Cardiac muscle cell (in vitro differentiated cells and primary cell): ENCODE measurements around the gene C6orf141. TPM values are rescaled to one million over a fixed set of nuclear protein-coding genes. Genes with fewer than 3 reads are reported as not detected.

Source experiments
- DNase-seq, 2 donors: peaks; one replicate each; pipeline versions ENCODE4 v3.0.0 to v3.0.0-alpha.2; 2010 to 2017; ENCODE audit warnings: low read depth in 1 of 2, low spot score in 1 of 2
- H3K27ac ChIP-seq: fragments of 200-600 bp; sonication (generic); 2 replicates; pipeline ENCODE4 v1.5.1; 2016
- H3K27me3 ChIP-seq: fragments of 200-600 bp; sonication (generic); 2 replicates; pipeline ENCODE4 v1.6.0; 2016; ENCODE audit warnings: control low read depth
- H3K36me3 ChIP-seq: fragments of 200-600 bp; sonication (generic); 2 replicates; pipeline ENCODE4 v1.5.1; 2016; ENCODE audit warnings: control low read depth
- H3K4me1 ChIP-seq: fragments of 200-600 bp; sonication (generic); 2 replicates; pipeline ENCODE4 v1.8.1; 2017; ENCODE audit warnings: low read depth, mild to moderate bottlenecking, mixed run types
- H3K4me3 ChIP-seq: fragments of 200-600 bp; sonication (generic); 2 replicates; pipeline ENCODE4 v1.5.1; 2016; ENCODE audit warnings: mild to moderate bottlenecking
- H3K9me3 ChIP-seq: fragments of 200-600 bp; sonication (generic); 2 replicates; pipeline ENCODE4 v1.5.1; 2017; ENCODE audit warnings: low read depth, mild to moderate bottlenecking, control low read depth
- CTCF ChIP-seq: IDR thresholded peaks from 2 replicates; pipeline ENCODE4 v1.5.1; 2012; ENCODE audit warnings: low read depth, mild to moderate bottlenecking, low read length
- polyA plus RNA-seq: library from polyadenylated mRNA; unstranded; fragments of >200 nt; fragmentation: Nextera tagmentation; extraction: Ambion mirVana; gene quantifications from 2 replicates; pipeline ENCODE4 v1.2.1, GENCODE V29; 2016
- total RNA-seq: library from RNA; depleted of rRNA; stranded (reverse); fragments of >200 nt; gene quantifications from 2 replicates; pipeline ENCODE4 v1.2.3, GENCODE V29; 2016

The C6orf141 gene
- 0.54 TPM in 1 of 2 replicates, not detected in the other for total RNA-seq
- polyA plus RNA-seq, result 0.67 and 0.98 TPM in 2 replicates

- H3K27ac ChIP-seq, result no peak within 1 kb of the TSS
- H3K27me3 ChIP-seq, result peaks cover 58% of the 10 kb centered on the region
- peak; percentile 34 to 37 for DNase-seq
- H3K4me1 ChIP-seq, result peaks cover 13% of the 10 kb centered on the region
- no peaks in the 10 kb centered on the region for H3K36me3 ChIP-seq
- no peak for TF ChIP-seq CTCF
- no peaks in the 10 kb centered on the region for H3K9me3 ChIP-seq
- peak within 1 kb of the TSS; percentile 22 for H3K4me3 ChIP-seq
Observed at GRCh38 chr6:49550492-49551077, at the start of gene C6orf141. Gene C6orf141, plus strand, starts transcription at chr6:49550668. Its CDS starts 125 bp downstream, at chr6:49550793.

- no peak overlapping the region for H3K27ac ChIP-seq
- TF ChIP-seq CTCF, result no peak
- no peaks in the 10 kb centered on the region for H3K9me3 ChIP-seq
- H3K4me1 ChIP-seq, result no peaks in the 10 kb centered on the region
- H3K27me3 ChIP-seq, result no peaks in the 10 kb centered on the region
- H3K36me3 ChIP-seq, result no peaks in the 10 kb centered on the region
- H3K4me3 ChIP-seq, result no peak overlapping the region
- DNase-seq, result no peak
Observed at GRCh38 chr6:49504666-49505065, 45.8 kb upstream of the C6orf141 start.

- H3K4me3 ChIP-seq, result no peak overlapping the region
- H3K9me3 ChIP-seq, result no peaks in the 10 kb centered on the region
- TF ChIP-seq CTCF, result no peak
- H3K27ac ChIP-seq, result no peak overlapping the region
- H3K4me1 ChIP-seq, result no peaks in the 10 kb centered on the region
- no peaks in the 10 kb centered on the region for H3K36me3 ChIP-seq
- no peaks in the 10 kb centered on the region for H3K27me3 ChIP-seq
- DNase-seq, result no peak
Observed at GRCh38 chr6:49506569-49507111, 43.8 kb upstream of the C6orf141 start.

GRCh38 chr6:49509342-49509741 is 41.1 kb upstream of the C6orf141 start:
- H3K27me3 ChIP-seq, result no peaks in the 10 kb centered on the region
- no peak for TF ChIP-seq CTCF
- H3K4me3 ChIP-seq, result no peak overlapping the region
- no peak for DNase-seq
- no peaks in the 10 kb centered on the region for H3K4me1 ChIP-seq
- no peaks in the 10 kb centered on the region for H3K9me3 ChIP-seq
- no peaks in the 10 kb centered on the region for H3K36me3 ChIP-seq
- H3K27ac ChIP-seq, result no peak overlapping the region

- Histone ChIP-seq H3K27ac (no peak overlapping the region), H3K9me3 (no peaks in the 10 kb centered on the region), H3K27me3 (no peaks in the 10 kb centered on the region), H3K4me1 (no peaks in the 10 kb centered on the region), H3K4me3 (no peak overlapping the region), H3K36me3 (no peaks in the 10 kb centered on the region)
- no peak for TF ChIP-seq CTCF
- no peak for DNase-seq
Observed at GRCh38 chr6:49513153-49513989, 37.1 kb upstream of the C6orf141 start.
